HepG2 (cell line): Measurements from ENCODE around the gene PAFAH1B1. TPM values are rescaled to one million over a fixed set of nuclear protein-coding genes. Genes with fewer than 3 reads are reported as not detected.
"Not testable (repeated sequence)": the region's sequence is repeated elsewhere in the genome, so short reads cannot be mapped to it uniquely, and the experiment has no call there.

ENCODE experiments used
- ATAC-seq: fragments of 200-7000 bp; cut with Tn5 transposase; 3 replicates; pipeline ENCODE4 v1.9.1; 2020; ENCODE audit warnings: mild to moderate bottlenecking, moderate library complexity
- BruUV-seq: library from RNA; stranded (reverse); fragments of 400-500 nt; replicated peaks from 2 replicates; lab custom pipeline; 2021; lab: Mats Ljungman, UMichigan
- CTCF ChIA-PET: fragments of 300-600 bp; formaldehyde crosslinking; extraction: SDS; loops from one replicate; lab custom pipeline; 2021; ENCODE audit warnings: low total read pairs, inconsistent platforms, low intra/inter-chr PET ratio; lab: Yijun Ruan, JAX
- POLR2A ChIA-PET: fragments of 350-600 bp; sonication (Branson Sonifier 250); formaldehyde crosslinking; loops from one replicate; lab custom pipeline; 2020; ENCODE audit warnings: antibody characterized with exemption, inconsistent platforms; lab: Yijun Ruan, JAX
- DNase-seq: peaks from one replicate; pipeline ENCODE4 v3.0.0-alpha.2; 2015; ENCODE audit warnings: low spot score
- FAIRE-seq: peaks from 3 replicates; lab custom pipeline; 2011; peaks lifted over from hg19 to GRCh38; lab: Jason Lieb, UNC
- H2AFZ ChIP-seq: one replicate; pipeline ENCODE4 v1.6.1; 2011; ENCODE audit warnings: low read length, inconsistent platforms
- H3K27ac ChIP-seq: fragments of 300-600 bp; 3 replicates; pipeline ENCODE4 v1.8.0; 2011; ENCODE audit warnings: mixed run types, mild to moderate bottlenecking, mixed read lengths, low read length, inconsistent platforms; ENCODE audit not compliant: insufficient read depth; ENCODE audit errors: extremely low read length
- H3K27me3 ChIP-seq, 2 experiments: fragments of 200-600 bp in 1 of 2; 2 replicates in 1 of 2; 3 replicates in 1 of 2; pipeline versions ENCODE4 v1.6.0 to v1.8.0; 2011; ENCODE audit warnings: low read length in 2 of 2, mild to moderate bottlenecking in 2 of 2, moderate library complexity in 2 of 2, inconsistent platforms in 1 of 2; ENCODE audit not compliant: insufficient read depth in 2 of 2, control insufficient read depth in 1 of 2
- H3K36me3 ChIP-seq, 2 experiments: fragments of 200-600 bp in 1 of 2; replicated peaks in 1 of 2; 2 replicates in 1 of 2; 3 replicates in 1 of 2; pipeline versions ENCODE4 v1.5.1 to v1.8.0; 2011; ENCODE audit warnings: low read length in 2 of 2, inconsistent platforms in 1 of 2; ENCODE audit not compliant: insufficient read depth in 2 of 2, control insufficient read depth in 1 of 2
- H3K4me1 ChIP-seq: 2 replicates; pipeline ENCODE4 v1.5.1; 2012; ENCODE audit warnings: low read length, inconsistent platforms; ENCODE audit not compliant: insufficient read depth
- H3K4me2 ChIP-seq: 2 replicates; pipeline ENCODE4 v1.6.0; 2011; ENCODE audit warnings: low read depth, low read length, inconsistent platforms
- H3K4me3 ChIP-seq, 3 experiments: fragments of 200-600 bp in 1 of 3; sonication (generic), shearing (Covaris generic) in 1 of 3; replicated peaks in 1 of 3; 2 replicates each; pipeline ENCODE4 v1.5.1; 2011 to 2016; ENCODE audit warnings: low read length in 3 of 3, inconsistent platforms in 2 of 3, low read depth in 2 of 3, mild to moderate bottlenecking in 2 of 3, control low read depth in 1 of 3, mixed read lengths in 1 of 3; ENCODE audit not compliant: insufficient read depth in 1 of 3
- H3K79me2 ChIP-seq: one replicate; pipeline ENCODE4 v1.6.1; 2011; ENCODE audit warnings: low read length, inconsistent platforms; ENCODE audit not compliant: insufficient read depth
- H3K9ac ChIP-seq: 2 replicates; pipeline ENCODE4 v1.6.0; 2011; ENCODE audit warnings: mild to moderate bottlenecking, low read depth, low read length, inconsistent platforms; ENCODE audit not compliant: insufficient read depth
- H3K9me3 ChIP-seq: 2 replicates; pipeline ENCODE4 v1.5.1; 2012; ENCODE audit warnings: mild to moderate bottlenecking, low read length
- H4K20me1 ChIP-seq: 2 replicates; pipeline ENCODE4 v1.6.0; 2011; ENCODE audit warnings: inconsistent platforms, mild to moderate bottlenecking, low read length, moderate library complexity; ENCODE audit not compliant: insufficient read depth
- DDIT3 ChIP-seq: sonication (generic); formaldehyde crosslinking; IDR thresholded peaks from 2 replicates; pipeline ENCODE4 v1.4.0; 2020; ENCODE audit warnings: mild to moderate bottlenecking, missing genetic modification reagents
- NR2F2 ChIP-seq: IDR thresholded peaks from 2 replicates; pipeline ENCODE4 v1.6.1; 2012; ENCODE audit warnings: low read depth, inconsistent platforms, borderline replicate concordance
- ZNF362 ChIP-seq: sonication (generic); formaldehyde crosslinking; IDR thresholded peaks from 2 replicates; pipeline ENCODE4 v1.4.0; 2020; ENCODE audit warnings: missing genetic modification reagents, mild to moderate bottlenecking, borderline replicate concordance
- ZNF441 ChIP-seq: sonication (generic); formaldehyde crosslinking; IDR thresholded peaks from 2 replicates; pipeline ENCODE4 v1.7.0; 2021; ENCODE audit warnings: missing genetic modification reagents, borderline replicate concordance
- ZNF468 ChIP-seq: sonication (generic); formaldehyde crosslinking; IDR thresholded peaks from 2 replicates; pipeline ENCODE4 v1.8.0; 2022; ENCODE audit warnings: mild to moderate bottlenecking, moderate library complexity, missing genetic modification reagents
- ZNF549 ChIP-seq: sonication (generic); formaldehyde crosslinking; IDR thresholded peaks from 2 replicates; pipeline ENCODE4 v1.5.0; 2020; ENCODE audit warnings: missing genetic modification reagents
- ZNF691 ChIP-seq: sonication (generic); formaldehyde crosslinking; IDR thresholded peaks from 2 replicates; pipeline ENCODE4 v1.4.0; 2020; ENCODE audit warnings: missing genetic modification reagents, low read depth, mild to moderate bottlenecking, borderline replicate concordance
- WGBS: methylation state at CpG from one replicate; pipeline ENCODE4 v1.1.6; 2017; ENCODE audit warnings: low lambda C conversion rate; 5-methylcytosine and 5-hydroxymethylcytosine counted together
- in situ Hi-C: cut with HindIII; loops from 2 replicates; pipeline ENCODE4 v1.10.0; 2017; ENCODE audit warnings: low pct_unique_long_range_greater_than_20kb; ENCODE audit not compliant: extremely low pct_ligation_motif_present
- intact Hi-C: fragments of 100-400 bp; cut with micrococcal nuclease; formaldehyde crosslinking; loops from one replicate; pipeline ENCODE4 v1.10.0; 2022; ENCODE audit not compliant: unreplicated experiment
- polyA plus RNA-seq, 8 experiments: library from polyadenylated mRNA; depleted of rRNA in 3 of 8; stranded (reverse) in 7 of 8; unstranded in 1 of 8; fragments of >200 nt; fragmentation: Illumina TruSeq in 4 of 8; extraction: Trizol in 4 of 8; gene quantifications; 2 replicates each; pipeline versions ENCODE4 v1.2.1 to v1.2.3, GENCODE V29; 2011 to 2016; ENCODE audit warnings: low read depth in 4 of 8, missing spikeins in 1 of 8, mixed read lengths in 1 of 8; ENCODE audit not compliant: insufficient read depth in 1 of 8
- total RNA-seq, 5 experiments: library from RNA; depleted of rRNA; stranded (reverse); fragments of >200 nt; fragmentation: Illumina TruSeq; extraction: Trizol; gene quantifications; 2 replicates each; pipeline ENCODE4 v1.2.3, GENCODE V29; 2016; ENCODE audit warnings: low read depth in 1 of 5

PAFAH1B1 gene
- total and polyA plus RNA-seq, 2 of the 13 experiments (the other 11 are each of a cell fraction or from before 2014, with no cell fraction given), result 46.0 to 64.9 TPM

GRCh38 chr17:2572304-2572609, 21.2 kb upstream of the PAFAH1B1 start:
- 16% methylated on average over 7 of the region's 7 CpGs for WGBS
- H3K27ac ChIP-seq, H3K27me3 ChIP-seq, H3K36me3 ChIP-seq, FAIRE-seq, CTCF ChIA-PET, H3K79me2 ChIP-seq, H2AFZ ChIP-seq, H3K9me3 ChIP-seq, in situ Hi-C loops, H3K9ac ChIP-seq, DNase-seq, ATAC-seq, BruUV-seq, H4K20me1 ChIP-seq, POLR2A ChIA-PET: not testable (repeated sequence)
- intact Hi-C loops, result loop anchor here (10.0 kb wide), 1 partner anchor 103 kb away; no protein-coding TSS in a partner anchor
- H3K4me2 ChIP-seq, result peak overlapping the region; percentile 51
- TF ChIP-seq ZNF441 (CRISPR knock-in tag), result 0 out of 2 replicates have a peak, but pooled peaks have one; percentile 40
- H3K4me1 ChIP-seq, result peaks cover 12% of the 10 kb centered on the region
- H3K4me3 ChIP-seq, result peak overlapping the region in 2 of 3 experiments; percentile 1 to 23; a peak in 2 of 6 replicates

GRCh38 chr17:2580151-2580550, 13.3 kb upstream of the PAFAH1B1 start:
- Histone ChIP-seq H3K4me3 (no peak overlapping the region), H3K36me3 (no peaks in the 10 kb centered on the region), H4K20me1 (no peaks in the 10 kb centered on the region), H3K4me1 (no peaks in the 10 kb centered on the region), H2AFZ (no peak overlapping the region), H3K27me3 (0 out of 5 replicates have a peak, but pooled peaks cover 0 to 3% of the 10 kb centered on the region in 2 experiments), H3K79me2 (no peaks in the 10 kb centered on the region), H3K9me3 (no peaks in the 10 kb centered on the region), H3K9ac (no peak overlapping the region), H3K27ac (no peak overlapping the region)
- 24% methylated on average over 4 of the region's 4 CpGs for WGBS
- FAIRE-seq, result no peak
- ChIA-PET POLR2A (interaction anchor here (1.1 kb wide), 1 partner anchor 13 kb away, joined by 3 read pairs; the partner anchor contains the start of gene PAFAH1B1), CTCF (no interaction called here)
- in situ Hi-C loops (no loop called here), intact Hi-C loops (no loop called here)
- ATAC-seq, result no peak
- no peak for TF ChIP-seq NR2F2
- TF ChIP-seq ZNF549, result no peak
- TF ChIP-seq DDIT3, result no peak
- no peak for TF ChIP-seq ZNF362 (CRISPR knock-in tag)
- no peak for TF ChIP-seq ZNF691
- TF ChIP-seq ZNF468, result no peak
- TF ChIP-seq, all 625 proteins: peak for 0
- DNase-seq, result no peak
- BruUV-seq, result no TSS peak
- no peak overlapping the region for H3K4me2 ChIP-seq
